DMS53 treated with DMSO at 0.1 percent for 48 hours (cell line): ENCODE data around the gene ABLIM2.

ENCODE experiments used
- DNase-seq: peaks from one replicate; lab custom pipeline; 2025; ENCODE audit not compliant: unreplicated experiment; lab: John Stamatoyannopoulos, UW

ABLIM2 gene

DNA sequence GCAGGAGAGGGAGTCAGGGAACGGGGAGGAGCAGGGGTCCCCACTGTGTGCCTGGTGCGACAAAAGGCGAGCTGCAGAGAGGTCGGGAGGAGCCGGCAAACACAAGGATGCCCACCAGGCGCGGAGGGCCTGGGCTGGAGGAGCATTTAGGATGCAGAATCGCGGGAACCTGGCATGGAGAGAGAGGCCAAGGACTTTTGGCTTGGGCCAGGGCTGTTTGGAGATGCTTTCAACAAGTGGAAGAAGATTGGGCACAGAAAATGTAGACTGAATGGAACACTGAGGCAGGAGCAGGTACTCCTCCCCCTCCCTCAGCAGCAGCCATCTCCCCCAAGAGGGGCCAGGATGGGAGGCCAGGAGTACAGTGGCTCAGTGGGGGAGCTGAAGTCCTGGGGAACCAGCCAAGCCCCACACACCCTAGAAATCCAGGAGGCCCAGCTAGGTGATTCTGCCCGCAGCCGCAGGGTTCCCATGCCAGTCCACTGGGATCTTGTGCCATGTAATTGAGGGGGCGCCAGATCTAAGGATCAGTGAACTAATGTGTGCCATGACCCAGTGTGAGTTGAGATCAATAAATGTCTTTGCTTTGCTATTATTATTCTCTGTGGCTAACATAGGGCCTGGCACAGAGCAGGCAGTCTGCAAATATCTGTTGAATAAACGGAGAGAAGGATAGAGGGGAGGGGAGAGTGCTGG lies 1.1 kb upstream of the ABLIM2 start:
- DNase-seq: no peak

DNA sequence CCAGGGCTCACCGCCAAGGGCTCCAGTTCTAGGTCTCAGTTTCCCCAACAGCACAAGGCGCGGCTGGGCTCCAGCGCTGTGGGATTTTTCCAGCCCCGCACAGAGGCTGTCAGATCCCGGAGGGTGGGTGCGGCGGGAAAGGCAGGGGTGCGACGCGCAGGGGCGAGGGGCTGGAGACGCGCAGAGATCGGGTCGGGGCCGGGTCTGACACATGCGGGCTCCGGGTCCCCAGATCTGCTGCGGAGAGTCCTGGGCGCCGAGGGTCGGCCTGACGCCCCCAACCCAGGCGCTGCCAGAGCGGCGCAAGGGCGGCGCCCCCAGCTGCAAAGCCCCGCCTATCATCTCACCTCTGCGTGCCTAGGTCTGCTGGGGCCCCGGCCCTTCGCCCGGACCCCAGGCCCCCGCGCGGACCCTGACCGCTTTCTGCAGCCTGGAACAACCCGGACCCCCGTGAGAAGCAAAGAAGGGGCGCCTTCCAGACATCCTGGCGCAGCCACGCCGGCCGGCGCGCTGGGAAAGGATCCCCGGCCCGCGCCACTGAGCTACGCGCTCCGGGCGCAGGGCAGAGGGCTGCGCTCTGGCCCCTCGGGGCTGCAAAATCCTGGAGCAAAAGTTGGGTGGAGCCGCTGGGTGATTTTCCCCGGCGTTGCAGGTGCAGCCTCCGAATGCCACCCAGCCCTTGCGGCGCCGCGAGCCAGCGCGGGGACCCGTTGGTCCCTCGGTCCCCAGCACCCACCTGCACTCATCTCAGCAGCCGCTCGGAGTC lies 486 bp downstream of the ABLIM2 start:
- DNase-seq: no peak

DNA sequence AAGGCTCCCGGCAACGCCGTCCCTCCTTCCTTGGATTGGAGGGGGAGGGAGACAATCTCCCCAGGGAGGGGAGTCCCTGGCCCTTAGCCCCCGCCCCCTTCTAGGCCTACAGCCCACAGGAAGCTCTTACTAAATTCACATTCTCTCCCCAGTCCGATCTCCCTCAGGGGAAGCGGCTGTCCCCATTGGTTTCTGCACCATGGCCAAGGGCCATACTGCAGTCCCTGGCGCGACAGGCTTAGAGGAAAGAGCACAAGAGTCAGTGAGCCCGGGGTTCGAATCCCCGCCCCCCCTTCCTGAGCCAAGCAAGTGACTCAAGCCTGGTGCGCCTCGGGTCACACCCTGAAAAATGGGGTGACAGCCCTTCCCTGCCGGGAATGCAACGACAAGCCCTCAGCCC lies 1.1 kb downstream of the ABLIM2 start:
- DNase-seq: no peak

DNA sequence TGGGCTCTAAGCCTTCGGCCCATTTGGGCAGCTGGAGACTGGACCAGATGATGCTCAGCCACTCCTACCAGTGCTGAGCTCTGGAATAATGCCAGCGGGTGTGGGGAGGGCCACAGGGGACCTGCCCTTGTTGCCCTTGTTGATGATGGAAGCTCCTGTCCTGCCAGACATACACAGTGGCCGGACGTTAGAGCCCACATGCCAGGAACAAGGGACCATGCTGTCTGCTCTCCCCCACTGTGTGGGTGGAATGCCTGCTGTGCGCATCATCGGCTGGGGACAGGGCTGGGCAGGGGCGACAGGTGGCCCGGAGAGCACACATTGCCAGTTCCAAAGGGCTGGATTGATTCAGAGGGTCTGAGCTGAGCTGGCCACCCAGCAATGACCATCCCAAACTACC lies 2.0 kb downstream of the ABLIM2 start:
- DNase-seq: no peak

DNA sequence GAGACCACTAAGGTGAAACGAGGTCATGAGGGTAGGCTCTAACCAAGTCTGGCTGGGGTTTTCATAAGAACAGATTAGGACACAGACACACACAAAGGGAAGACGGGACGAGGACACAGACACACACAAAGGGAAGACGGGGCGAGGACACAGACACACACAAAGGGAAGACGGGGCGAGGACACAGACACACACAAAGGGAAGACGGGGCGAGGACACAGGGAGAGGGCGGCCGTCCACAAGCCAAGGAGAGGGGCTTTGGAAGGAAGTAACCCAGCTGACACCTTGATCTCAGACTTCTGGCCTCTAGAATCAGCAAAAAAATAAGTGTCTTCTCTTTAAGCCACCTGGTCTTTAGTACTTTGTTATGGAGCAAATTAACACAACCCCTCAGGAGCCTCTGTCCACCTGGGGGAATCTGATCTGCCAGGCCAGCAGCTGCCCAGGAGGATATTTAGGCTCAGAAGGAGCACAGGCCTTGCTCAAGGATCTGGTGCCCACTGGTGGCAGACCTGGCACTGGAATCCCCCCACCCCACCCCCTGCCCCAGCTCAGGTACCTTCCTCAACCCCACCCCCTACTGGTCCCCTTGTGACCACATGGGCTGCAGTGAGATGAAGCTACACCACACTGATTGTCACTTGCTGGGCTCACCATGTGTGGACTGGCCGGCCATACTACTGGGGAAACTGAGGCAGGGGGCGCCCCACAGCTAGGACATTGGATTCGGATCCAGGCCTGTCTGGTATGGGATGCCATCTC lies 2.8 kb downstream of the ABLIM2 start:
- no peak for DNase-seq

DNA sequence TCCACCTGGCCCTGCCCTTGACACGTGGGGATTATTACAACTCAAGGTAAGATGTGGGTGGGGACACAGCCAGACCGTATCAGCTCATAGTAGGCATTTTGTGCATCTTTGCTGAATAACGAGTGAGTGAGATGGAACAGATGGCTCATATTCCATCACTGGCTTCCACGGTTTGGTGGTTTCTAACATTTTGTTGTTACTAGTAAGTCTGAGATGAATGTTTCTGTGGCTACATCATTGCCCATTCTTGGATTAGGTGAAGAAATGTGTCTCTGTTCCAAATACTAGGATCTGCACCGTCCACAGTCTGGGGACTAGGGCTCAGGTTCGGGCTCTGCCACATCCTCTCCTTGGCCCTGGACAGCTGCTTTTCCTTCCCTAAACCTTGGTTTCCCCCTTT lies 3.6 kb downstream of the ABLIM2 start:
- DNase-seq: no peak

DNA sequence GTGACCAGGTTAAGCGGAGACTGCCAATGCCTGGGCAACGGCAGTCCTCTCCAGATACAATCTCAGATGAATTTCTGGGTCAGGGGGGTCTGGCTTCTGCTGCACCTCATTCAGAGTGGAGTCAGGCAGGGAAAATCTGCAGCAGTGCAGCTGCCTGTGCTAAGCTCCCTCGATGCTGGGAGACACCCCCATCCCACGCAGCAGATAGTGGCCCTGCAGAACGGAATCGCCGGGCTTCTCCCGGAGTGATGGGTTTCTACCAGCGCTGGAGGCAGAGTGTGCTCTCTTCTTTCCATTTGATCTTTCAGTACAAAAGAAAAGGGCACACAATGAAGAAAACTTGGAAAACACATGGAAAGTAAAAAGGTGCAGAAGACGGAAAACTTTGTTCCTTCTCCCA lies 5.2 kb downstream of the ABLIM2 start:
- no peak for DNase-seq

DNA sequence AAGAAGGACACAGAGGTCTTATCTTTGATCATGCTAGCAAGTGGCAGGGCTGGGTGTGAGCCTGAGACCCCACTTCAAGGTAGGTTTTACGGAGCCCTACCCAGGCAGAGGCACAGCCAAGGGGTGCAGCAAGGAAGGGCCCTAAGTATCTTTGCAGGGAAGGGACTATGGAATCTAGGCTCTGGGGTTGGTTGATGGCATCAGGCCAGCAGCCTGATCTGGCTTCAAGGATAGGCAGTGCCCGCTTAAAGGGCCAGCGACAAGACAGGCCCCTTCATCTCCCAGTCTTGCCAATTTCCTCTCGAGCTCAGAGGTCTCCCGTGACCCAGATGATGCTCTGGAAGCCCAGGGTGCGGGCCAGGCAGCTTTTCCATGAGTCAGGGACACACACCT lies 5.8 kb downstream of the ABLIM2 start:
- DNase-seq: no peak

DNA sequence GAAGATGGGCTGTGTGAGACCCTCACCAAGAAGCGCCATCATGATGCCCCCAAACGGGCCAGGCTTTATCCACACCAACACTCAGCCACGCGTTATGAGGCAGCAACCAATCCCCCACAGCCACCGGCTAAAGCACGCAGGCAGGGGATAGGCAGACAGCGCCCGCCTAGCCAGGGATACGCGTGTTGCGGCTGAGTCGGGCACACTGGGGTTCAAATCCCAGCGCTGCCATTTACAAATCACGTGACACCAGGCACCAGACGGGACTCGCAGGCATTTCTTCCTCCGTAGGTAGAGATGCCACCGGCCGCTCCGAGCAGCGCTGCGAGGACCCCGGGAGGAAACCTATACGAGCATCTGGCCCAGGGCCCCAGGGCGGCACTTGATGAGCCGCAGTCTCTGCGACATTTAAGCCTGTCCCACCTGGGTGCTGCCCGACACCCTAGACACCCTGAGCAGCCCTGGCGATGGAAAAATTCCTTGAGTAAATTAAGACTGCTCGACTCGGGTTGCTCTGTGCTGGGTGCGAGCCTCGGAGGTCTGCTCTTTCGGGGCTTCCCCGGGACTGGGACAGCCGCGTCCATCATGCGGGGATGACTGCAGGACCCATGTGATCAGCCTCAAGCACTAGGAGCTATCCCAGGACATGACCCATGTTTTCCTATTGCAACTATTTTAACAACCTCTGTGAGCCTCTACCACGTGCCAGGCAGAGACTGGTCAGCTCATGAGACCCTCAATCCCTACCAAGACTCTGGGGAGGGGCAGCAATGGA lies 6.3 kb downstream of the ABLIM2 start:
- DNase-seq: no peak

DNA sequence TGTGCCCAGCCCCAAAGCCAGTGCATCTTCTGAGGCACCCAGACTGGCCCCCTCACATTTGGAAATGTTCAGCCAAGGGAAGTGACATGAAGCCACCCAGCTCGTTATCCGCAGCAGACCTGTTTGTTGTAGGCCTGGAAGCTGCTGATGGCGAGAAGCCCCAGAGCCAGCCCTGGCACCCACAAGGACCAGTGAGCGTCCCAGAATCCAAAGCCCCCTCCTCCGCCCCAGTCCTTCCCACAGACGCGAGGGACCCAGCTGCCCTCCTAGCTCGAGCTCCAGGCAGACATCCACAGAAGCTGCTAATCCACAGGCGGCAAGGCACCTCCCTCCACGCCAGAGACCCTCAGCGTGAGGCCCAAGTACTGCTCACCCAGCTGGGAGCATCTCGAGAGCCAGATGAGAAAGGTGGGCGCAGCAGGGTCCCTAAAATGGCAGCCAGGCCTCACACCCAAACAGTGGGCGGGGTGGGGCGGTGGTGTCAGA lies 7.4 kb downstream of the ABLIM2 start:
- DNase-seq: no peak

DNA sequence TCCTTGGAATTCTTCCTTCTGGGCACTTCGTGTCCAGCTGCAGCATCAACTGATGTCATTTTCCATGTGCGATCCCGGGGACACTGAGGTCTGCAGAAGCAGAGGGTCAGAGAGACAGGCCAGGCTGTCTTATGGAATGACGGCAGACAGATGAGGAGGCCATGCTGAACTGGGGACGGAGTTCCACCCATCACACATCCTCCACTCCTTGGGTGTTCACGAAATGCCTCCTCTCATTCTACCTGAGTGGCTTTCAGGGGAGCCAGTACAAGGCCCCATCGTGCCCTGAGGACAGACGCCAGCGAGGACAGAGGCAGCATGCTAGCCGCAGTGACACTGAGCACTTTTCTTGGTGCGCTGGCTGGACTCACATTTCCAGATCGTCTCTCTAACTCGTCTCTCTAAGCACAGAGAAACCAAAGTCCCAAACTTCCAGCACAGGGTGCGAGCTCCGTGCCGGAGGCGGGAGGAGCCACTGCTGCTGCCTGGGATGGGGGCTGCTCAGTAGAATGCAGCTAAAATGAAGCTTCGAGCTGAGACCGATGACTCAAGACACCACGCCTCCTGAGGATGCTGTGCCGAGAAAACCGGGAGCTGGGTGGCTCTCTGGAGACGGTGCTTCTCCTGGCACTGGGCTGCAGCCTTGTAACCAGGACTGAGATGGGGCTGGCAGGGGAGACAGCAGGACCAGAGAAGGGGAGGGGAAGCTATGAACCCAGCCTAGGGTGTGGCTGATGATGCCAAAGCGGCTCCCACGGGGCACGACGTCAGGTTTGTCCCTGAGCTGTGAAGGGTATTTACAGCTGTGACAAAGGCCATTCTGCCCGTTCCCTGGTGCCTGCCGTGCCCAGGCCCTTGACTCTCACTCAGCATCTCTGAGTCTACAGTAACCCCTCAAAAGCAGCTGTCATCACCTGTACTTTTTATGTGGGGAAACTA lies 8.2 kb downstream of the ABLIM2 start:
- DNase-seq: no peak

DNA sequence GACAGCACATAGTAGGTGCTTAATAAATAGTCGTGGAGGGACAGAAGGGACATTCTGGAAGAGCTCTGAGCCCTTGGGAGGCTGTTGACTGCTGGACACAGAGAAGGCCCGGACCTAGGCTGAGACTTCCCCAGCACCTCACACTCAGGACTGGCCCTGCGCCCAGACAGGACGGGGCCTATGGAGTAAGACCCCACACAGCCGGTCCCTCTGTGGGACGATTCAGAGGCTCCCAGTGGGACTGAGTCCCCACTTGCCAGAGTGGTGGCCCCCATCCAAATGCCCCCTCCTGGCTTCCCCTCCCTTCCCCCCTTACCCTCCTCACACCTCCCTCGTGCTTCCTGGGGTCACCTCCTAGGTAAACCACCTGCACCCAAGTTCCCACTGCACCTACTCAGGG lies 8.9 kb downstream of the ABLIM2 start:
- no peak for DNase-seq

DNA sequence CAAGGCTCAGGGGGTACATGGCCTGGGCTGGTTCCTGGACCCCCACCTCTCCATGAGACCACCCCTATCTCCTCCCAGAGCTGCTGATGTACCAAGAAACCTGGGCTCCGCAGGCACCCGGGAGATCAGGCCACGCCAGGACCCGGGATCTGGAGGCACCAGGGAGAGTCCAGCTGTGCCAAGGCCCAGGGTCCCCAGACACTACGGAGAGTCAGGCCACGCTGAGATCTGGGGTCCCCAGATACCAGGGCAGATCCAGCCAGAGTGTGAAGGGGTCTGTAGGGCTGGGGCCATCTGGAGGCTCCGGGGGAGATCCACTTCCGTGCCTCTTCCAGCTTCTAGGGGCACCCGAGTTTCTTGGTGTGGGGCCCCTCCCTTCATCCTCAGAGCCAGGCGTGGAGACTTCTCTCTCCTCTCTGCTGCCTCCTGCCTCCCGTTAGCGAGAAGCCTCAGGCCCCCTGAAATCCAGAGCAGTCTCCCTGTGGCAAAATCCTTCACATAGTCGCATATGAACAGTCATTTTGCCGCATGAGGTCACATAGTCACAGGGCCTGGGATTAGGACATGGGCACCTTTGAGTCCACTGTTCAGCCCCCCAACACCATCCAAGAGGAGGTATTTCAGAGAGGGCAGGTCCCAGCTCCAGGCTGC lies 9.7 kb downstream of the ABLIM2 start:
- no peak for DNase-seq

DNA sequence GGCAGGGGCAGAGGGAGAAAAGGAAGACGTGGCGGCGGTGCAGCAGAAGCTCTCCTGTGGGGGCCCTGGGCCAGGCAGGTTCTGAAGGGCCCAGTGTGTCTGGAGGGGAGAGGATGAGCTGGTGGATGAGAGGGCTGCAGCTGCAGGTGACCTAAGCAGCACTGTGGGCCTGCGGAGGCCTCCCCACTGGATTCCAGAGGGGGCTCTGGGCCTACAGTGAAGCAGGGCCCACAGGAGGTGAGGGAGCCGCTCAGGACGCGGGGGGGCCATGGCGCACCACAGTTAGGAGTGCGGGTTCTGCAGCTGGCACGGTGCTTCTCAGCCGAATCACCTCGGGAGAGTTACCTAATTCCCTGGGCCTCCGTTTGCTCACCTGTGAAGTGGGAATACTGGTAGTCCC lies 10.5 kb downstream of the ABLIM2 start:
- DNase-seq: no peak

DNA sequence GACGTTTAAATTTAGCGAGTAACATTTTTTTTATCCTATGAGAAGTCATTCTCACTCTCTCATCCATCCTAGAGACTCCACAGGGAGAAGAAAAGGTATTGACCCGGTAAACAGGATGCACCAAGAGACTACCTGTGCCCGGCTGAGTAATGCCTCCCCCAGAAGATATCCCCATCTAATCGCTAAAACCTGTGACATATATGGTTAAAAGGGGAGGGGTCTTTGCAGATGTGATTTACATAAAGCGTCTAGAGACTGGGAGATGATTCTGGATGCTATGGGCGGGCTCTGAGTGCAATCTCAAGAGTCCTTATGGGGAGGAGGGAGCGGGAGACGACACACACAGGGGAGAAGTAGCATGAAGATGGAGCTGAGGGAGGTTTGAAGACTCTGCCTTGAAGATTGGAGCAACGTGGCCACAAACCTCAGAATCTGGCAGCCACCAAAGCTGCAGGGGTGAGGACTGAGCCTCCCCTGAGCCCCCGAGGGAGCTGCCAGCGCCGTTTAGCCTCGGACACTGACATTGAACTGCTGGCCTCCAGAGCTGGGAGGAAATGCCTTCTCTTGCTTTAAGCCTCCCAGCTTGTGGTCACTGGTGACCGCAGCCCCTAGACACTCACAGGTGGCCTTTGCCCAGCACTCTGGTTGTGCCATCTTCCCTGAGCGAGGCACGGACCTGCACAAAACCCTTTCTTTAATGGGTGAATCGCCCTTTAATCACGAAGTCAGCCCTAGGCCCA lies 11.2 kb downstream of the ABLIM2 start:
- no peak for DNase-seq

DNA sequence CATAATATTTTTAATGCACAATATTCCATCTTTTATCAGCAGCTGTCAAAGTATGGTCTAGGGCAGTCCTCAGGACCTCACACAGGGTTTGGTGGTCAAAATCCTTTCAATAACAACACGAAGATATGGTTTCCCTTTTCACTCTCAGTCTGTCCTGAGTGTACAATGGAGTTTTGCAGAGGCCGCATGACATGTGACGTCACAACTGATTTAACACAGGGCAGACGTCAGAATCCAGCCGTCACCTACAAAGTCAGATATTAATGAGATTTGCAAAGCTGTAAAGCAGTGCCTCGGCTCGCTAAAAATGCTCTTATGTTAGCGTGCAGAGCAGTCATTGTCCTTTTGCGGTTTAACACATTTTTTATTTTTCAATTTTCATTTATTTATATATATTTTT lies 12.5 kb downstream of the ABLIM2 start:
- DNase-seq: no peak

DNA sequence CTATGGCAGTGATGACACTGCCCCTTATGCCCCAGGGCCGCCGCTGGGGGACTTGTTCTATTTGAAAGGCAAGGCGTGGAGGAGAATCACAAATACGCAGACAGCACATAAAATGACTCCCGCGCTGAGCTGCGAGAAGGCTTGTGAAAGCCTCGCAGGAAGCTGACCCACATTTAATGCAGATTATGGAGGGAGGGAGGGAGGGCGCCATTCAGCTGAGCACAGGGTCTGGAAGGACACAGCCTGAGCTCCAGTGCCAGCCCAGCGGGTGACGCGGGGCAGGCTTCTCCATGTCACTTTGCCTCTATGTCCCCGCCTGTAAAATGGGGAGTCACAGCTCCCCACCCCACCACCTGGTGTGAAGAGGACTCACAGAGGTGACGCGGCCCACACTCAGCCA lies 14.3 kb downstream of the ABLIM2 start:
- no peak for DNase-seq

DNA sequence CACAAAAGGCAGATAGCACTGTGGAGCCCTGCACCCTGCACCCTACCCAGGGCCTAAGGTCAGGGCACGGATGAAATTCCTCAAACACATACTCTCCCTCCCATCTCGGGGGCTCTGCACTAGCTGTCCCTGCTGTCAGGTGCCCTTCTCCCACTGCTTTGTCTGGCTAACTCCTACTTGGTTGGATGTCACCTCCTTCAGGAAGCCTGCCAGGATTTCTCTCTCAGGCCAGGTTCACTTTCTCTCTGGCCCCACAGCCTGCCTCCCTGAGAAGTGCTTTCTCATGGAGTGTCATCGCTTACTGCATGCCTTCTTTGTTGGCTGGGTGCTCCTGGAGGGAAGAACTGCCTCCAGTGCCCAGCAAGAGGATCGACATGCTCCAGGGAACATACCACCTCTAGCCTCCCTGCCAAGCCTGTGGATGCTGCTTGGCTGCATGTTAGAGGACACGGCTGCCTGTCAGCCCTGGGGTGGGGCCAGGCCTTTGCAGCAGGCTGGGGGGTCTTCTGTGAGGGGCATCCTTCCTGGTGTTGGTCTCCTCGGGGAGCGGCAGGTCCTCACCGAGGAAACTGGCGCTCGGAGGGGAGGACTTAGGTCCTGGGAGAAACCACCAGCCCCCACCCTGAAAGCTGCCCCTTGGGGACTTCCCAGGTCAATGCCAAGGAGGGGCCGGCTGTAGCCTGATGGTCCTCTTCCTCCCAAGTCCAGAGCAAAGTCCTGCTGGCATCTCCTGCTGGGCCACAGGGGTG lies 15.0 kb downstream of the ABLIM2 start:
- no peak for DNase-seq
